Stimulated activated CD4-positive, alpha-beta T cell treated with anti-CD3 and anti-CD28 coated beads, Interleukin-1b, Interleukin-23, amount 100 ng/mL, for 48 hours (primary cell): ENCODE results near the gene TMPRSS9.
"Not testable (repeated sequence)": the region's sequence is repeated elsewhere in the genome, so short reads cannot be mapped to it uniquely, and the experiment has no call there.

Experiments used
- DNase-seq: peaks from one replicate; pipeline ENCODE4 v3.0.0-alpha.2; 2020

Gene TMPRSS9

DNA sequence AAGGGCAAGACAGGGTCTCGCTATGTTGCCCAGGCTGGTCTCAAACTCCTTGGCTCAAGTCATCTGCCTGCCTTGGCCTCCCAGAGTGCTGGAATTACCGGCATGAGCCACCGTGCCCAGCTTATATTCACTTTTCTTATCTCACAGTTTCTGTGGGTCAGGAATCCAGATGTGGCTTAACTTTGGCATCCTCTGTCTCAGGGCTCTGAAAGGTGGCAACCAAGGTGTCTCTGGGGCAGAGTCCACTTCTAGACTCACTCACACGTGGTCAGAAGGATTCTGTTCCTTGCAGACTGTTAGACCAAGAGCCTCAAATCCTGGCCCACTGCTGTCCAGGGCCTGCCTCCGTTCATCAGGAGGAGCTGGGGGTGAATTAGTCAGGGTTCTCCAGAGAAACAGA, 104.3 kb downstream of the TMPRSS9 start:
- DNase-seq = no peak

DNA sequence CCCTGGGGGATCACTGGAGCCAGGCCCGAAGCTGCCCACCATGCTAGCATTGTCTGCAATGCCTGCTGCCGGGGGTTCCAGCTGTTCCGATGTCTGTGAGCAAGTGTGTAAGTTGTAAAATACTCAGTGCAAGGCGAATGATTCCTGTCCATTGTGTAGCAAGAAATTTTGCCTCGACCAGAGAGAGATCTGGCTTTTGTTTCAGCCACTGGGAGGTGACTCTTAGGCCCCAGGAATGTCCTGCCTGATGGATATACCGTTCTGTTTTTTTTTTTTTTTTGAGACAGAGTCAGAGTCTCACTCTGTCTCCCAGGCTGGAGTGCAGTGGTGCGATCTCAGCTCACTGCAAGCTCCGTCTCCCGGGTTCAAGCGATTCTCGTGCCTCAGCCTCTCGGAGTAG, 108.5 kb downstream of the TMPRSS9 start:
- DNase-seq = no peak

DNA sequence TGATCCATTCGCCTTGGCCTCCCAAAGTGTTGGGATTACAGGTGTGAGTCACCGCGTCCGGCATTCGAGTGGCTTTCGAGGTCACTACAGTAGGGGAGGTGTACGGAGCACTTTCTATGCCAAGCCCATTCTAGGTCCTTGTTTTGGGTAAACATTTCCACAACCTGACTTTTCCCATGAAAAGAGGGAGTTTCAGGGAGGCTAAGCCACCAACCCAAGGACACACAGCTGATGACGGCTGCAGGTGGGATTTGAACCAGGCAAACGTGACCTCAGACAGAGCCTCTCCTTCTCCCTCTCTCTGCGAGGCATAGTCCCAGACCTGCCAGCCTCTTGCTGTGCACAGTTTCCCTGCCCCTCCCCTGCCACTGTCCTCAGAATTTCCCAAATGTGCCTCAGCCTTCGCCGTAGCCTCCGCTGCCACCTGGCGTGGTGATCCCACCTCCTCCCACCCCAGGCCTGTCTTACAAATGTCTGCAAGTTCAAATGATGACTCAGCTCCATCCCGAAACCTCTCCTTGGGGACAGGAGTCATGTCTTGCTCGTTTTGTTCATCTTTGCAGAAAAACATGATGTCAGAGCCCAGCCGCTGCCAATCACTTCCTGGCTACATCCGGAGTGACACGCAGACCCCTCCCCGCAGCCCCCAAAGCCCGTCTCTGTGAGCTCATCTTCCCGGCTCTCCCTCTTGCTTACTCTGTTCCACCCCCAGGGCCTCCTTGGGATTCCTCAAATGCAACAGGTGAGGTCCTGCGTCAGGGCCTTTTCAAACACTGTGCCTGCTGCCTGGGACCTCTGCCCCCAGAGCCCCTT, 109.2 kb downstream of the TMPRSS9 start:
- DNase-seq = peak; percentile 68

DNA sequence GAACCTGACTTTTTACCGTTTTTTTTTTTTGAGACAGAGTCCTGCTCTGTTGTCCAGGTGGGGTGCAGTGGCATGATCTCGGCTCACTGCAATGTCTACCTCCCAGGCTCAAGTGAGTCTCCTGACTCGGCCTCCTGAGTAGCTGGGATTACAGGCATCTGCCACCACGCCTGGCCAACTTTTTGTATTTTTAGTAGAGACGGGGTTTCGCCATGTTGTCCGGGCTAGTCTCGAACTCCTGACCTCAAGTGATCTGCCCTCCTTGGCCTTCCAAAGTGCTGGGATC, 109.8 kb downstream of the TMPRSS9 start:
- not testable (repeated sequence) for DNase-seq

DNA sequence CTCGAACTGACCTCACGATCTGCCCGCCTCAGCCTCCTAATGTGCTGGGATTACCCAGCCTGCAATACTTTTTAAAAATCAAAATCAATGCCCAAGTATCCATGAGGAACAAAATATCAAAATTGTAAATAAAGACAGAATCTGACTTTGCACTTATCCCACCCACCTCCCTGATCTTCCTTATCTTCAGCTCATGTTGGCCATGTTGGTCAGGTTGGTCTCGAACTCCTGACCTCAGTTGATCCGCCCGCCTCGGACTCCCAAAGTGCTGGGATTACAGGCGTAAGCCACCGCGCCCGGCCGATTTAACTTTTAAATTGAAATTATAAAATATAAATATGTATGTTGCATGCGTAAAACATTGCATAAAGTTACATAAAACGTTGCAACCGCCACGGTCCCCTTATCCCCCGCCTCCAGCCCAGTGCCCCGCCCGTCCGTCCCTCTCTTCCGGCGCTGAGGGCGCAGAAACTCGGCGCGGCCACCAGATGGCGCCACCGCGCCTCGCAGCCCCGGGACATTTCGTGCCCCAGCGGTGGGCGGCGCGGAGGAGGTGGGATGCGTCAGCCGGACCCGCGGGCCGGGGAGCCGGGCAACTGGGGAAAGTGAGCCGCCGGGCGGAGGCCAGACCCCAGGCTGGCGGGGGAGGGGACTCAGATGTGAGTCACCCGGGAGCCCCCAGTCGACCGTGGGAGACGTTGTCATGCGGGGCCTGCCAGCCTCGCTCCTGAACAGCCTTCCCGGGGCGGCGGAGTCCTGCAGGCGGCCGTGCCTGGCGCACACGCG, 114.4 kb downstream of the TMPRSS9 start:
- DNase-seq = peak; percentile 91

DNA sequence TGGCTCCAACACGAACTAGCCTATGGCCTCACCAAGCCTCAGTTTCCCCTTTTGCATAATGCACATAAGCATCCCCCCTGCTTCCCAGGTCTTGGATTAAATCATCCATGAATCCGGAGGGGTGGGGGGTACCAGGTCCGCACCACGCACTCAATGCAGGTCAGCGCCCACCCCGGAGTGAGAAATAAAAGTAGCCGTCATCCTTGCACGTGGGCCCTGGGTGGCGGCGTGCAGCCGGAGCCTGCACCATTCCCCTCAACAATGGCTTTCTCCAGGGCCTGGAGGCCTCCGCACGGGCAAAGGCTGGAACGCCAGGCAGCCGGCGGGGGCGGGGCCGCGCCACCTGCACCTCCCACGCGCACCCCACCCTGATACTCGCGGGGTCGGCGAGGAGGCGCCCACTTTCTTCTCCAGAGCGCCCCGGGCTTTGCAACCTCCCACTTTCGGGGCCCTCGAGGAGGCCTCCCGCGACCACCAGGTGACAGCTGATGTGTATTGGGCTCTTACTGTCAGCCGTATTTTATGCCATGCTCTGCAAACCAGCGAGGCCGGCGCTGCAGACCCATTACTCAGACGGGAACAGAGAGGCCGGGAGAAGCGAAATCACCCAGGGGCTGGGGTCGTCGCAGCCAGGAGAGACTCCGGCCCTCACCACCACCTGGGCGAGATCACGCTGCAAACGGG, 115.1 kb downstream of the TMPRSS9 start:
- DNase-seq = peak; percentile 84
